Mesendoderm (in vitro differentiated cells): ENCODE data around the gene NLRC5.

ENCODE experiments used
- DNase-seq: peaks from one replicate; pipeline ENCODE4 v3.0.0; 2013
- H2AK5ac ChIP-seq: 2 replicates; pipeline ENCODE4 v1.6.1; 2013; ENCODE audit warnings: low read length, inconsistent platforms
- H2BK120ac ChIP-seq: 2 replicates; pipeline ENCODE4 v1.6.1; 2013; ENCODE audit warnings: low read depth, mild to moderate bottlenecking, low read length, moderate library complexity, mixed read lengths
- H2BK15ac ChIP-seq: replicated peaks from 2 replicates; pipeline ENCODE4 v1.6.1; 2013; ENCODE audit warnings: low read depth, mild to moderate bottlenecking, moderate library complexity
- H2BK5ac ChIP-seq: 2 replicates; pipeline ENCODE4 v1.6.1; 2013; ENCODE audit warnings: low read length, inconsistent platforms
- H3K18ac ChIP-seq: 2 replicates; pipeline ENCODE4 v1.6.1; 2013; ENCODE audit warnings: mild to moderate bottlenecking, low read length, mixed read lengths
- H3K23ac ChIP-seq: one replicate; pipeline ENCODE4 v1.6.1; 2013; ENCODE audit warnings: low read length
- H3K27ac ChIP-seq: 2 replicates; pipeline ENCODE4 v1.5.1; 2013; ENCODE audit warnings: low read depth, mild to moderate bottlenecking, inconsistent platforms, low read length, moderate library complexity
- H3K27me3 ChIP-seq: 2 replicates; pipeline ENCODE4 v1.6.1; 2013; ENCODE audit warnings: low read length, control low read depth, mild to moderate bottlenecking, inconsistent platforms; ENCODE audit not compliant: insufficient read depth, poor library complexity
- H3K36me3 ChIP-seq: 2 replicates; pipeline ENCODE4 v1.6.1; 2013; ENCODE audit warnings: low read length, inconsistent platforms; ENCODE audit not compliant: control insufficient read depth, insufficient read depth
- H3K4ac ChIP-seq: one replicate; pipeline ENCODE4 v1.6.1; 2013; ENCODE audit warnings: low read depth, mild to moderate bottlenecking, low read length, moderate library complexity
- H3K4me1 ChIP-seq: 2 replicates; pipeline ENCODE4 v1.6.1; 2013; ENCODE audit warnings: low read depth, low read length, inconsistent platforms; ENCODE audit not compliant: control insufficient read depth
- H3K4me2 ChIP-seq: 2 replicates; pipeline ENCODE4 v1.6.1; 2013; ENCODE audit warnings: low read length
- H3K4me3 ChIP-seq: 2 replicates; pipeline ENCODE4 v1.5.1; 2013; ENCODE audit warnings: mild to moderate bottlenecking, low read length
- H3K56ac ChIP-seq: one replicate; pipeline ENCODE4 v1.6.1; 2013; ENCODE audit warnings: low read length
- H3K79me1 ChIP-seq: 2 replicates; pipeline ENCODE4 v1.6.1; 2013; ENCODE audit warnings: low read length, inconsistent platforms
- H3K79me2 ChIP-seq: 2 replicates; pipeline ENCODE4 v1.6.1; 2013; ENCODE audit warnings: mild to moderate bottlenecking, low read length; ENCODE audit not compliant: control insufficient read depth, insufficient read depth
- H3K9ac ChIP-seq: 2 replicates; pipeline ENCODE4 v1.6.1; 2013; ENCODE audit warnings: low read length, inconsistent platforms
- H4K5ac ChIP-seq: one replicate; pipeline ENCODE4 v1.6.1; 2013; ENCODE audit warnings: low read length
- H4K8ac ChIP-seq: one replicate; pipeline ENCODE4 v1.6.1; 2013; ENCODE audit warnings: low read depth, mild to moderate bottlenecking, control low read depth, low read length, moderate library complexity
- WGBS: extraction: QIAGEN DNeasy Blood & Tissue Kit; methylation state at CpG from one replicate; pipeline ENCODE4 v1.1.7; 2013; ENCODE audit warnings: low lambda C conversion rate, missing lambda C conversion rate; ENCODE audit not compliant: insufficient coverage; ENCODE audit errors: extremely low coverage; 5-methylcytosine and 5-hydroxymethylcytosine counted together

NLRC5 gene

DNA sequence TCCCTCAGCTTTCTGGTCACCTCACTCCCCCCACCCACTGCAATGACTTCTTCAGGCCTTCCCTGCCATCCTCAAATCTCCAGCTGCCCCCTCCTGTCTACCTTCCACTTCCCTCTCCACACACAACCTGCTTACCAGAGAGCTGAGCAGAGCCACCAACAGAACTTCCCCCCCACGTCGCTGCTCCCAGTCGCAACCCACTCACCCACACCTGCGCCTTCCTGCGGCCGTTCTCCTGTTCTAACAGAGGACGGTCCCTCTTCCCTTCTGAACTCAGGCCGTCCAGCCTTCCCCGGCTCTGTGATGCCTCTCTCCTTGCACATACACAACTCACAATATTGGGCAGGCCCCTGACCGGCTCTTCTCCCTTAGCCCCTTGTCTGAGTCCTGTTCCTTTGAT lies 13.6 kb upstream of the NLRC5 start:
- Histone ChIP-seq H3K27ac (no peak overlapping the region), H3K4me2 (no peak overlapping the region), H2BK5ac (no peak overlapping the region), H3K4me1 (no peaks in the 10 kb centered on the region), H4K5ac (no peak overlapping the region), H2BK120ac (no peak overlapping the region), H4K8ac (no peak overlapping the region), H3K23ac (no peak overlapping the region), H3K4ac (no peak overlapping the region), H3K9ac (no peak overlapping the region), H3K36me3 (no peaks in the 10 kb centered on the region), H2AK5ac (no peak overlapping the region), H3K27me3 (no peaks in the 10 kb centered on the region), H2BK15ac (no peak overlapping the region), H3K4me3 (no peak overlapping the region), H3K18ac (no peak overlapping the region), H3K56ac (no peak overlapping the region), H3K79me1 (no peaks in the 10 kb centered on the region), H3K79me2 (no peaks in the 10 kb centered on the region)
- no peak for DNase-seq
- WGBS, result no CpG with 5 or more reads among the region's 10 CpGs

DNA sequence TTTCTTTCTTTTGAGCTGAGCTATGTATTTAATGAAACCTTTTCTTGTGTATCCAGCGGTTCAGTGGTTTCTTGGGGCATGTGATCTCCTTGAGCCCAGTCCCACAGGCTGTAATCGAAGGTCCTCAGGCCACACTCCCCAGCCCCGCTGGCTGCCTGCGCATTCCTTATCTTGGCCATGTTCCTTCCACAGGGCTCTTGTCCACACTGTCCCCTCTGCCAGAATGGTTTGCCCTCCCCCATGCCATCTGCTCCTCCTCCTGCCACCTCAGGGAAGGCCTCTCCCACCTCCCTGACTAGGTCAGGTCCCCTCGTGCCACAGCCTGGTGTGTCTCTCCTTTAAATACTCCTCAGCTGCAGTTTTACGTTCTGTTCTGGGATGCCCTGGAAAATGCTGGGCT lies 12.1 kb upstream of the NLRC5 start:
- Histone ChIP-seq H3K36me3 (no peaks in the 10 kb centered on the region), H3K23ac (no peak overlapping the region), H3K56ac (no peak overlapping the region), H2BK5ac (no peak overlapping the region), H2AK5ac (no peak overlapping the region), H3K27ac (no peak overlapping the region), H3K4me2 (no peak overlapping the region), H4K5ac (no peak overlapping the region), H3K4me3 (no peak overlapping the region), H3K9ac (no peak overlapping the region), H2BK15ac (no peak overlapping the region), H3K4me1 (no peaks in the 10 kb centered on the region), H3K79me2 (no peaks in the 10 kb centered on the region), H3K4ac (no peak overlapping the region), H3K27me3 (no peaks in the 10 kb centered on the region), H3K79me1 (no peaks in the 10 kb centered on the region), H2BK120ac (no peak overlapping the region), H3K18ac (no peak overlapping the region), H4K8ac (no peak overlapping the region)
- DNase-seq, result no peak
- WGBS, result no CpG with 5 or more reads among the region's 6 CpGs

DNA sequence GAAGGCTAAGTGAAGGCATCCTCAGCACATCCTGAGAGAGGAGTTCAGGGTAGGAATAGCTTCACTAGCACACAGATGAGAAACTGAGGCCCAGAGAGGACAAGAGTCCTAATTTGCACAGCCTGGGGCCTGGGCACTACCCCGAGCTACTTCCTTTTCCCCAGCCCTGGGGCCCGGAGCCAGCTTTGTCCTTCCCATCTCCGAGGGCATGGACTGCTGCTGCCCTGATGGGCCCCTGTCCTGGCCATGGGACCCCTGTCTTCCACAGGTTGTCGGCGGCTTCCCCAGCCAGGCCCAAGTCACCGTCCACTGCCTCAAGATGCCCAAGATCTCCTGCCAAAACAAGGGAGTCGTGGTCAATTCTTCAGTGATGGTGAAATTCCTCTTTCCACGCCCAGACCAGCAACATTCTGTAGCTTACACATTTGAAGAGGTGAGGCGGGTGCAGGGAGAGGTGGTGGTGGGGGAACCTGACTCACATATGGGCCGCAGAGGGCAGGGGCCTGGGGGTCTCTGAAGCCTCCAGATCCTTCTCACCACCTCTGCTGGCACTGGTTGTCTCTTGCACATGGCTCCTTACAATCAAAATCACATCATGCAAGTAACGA lies 11.4 kb upstream of the NLRC5 start:
- Histone ChIP-seq H3K18ac (no peak overlapping the region), H3K27me3 (no peaks in the 10 kb centered on the region), H4K8ac (no peak overlapping the region), H3K79me1 (no peaks in the 10 kb centered on the region), H3K4ac (no peak overlapping the region), H2BK5ac (no peak overlapping the region), H3K4me3 (no peak overlapping the region), H4K5ac (no peak overlapping the region), H3K4me1 (no peaks in the 10 kb centered on the region), H3K23ac (no peak overlapping the region), H3K79me2 (no peaks in the 10 kb centered on the region), H2AK5ac (no peak overlapping the region), H3K9ac (no peak overlapping the region), H3K56ac (no peak overlapping the region), H2BK15ac (no peak overlapping the region), H3K4me2 (no peak overlapping the region), H2BK120ac (no peak overlapping the region), H3K27ac (no peak overlapping the region), H3K36me3 (no peaks in the 10 kb centered on the region)
- WGBS, result no CpG with 5 or more reads among the region's 11 CpGs
- DNase-seq, result no peak

DNA sequence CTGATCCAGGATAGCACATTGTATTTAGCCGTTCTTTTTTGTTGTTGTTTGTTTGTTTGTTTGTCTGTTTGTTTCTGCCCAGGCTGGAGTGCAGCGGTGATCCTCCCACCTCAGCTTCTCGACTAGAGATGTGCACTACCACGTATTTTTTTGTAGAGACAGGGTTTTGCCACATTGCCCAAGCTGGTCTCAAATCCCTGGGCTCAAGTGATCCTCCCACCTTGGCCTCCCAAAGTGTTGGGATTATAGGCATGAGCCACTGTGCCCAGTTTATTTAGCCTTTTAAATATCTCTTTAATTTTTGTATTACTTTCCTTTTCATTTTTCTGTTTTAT lies 9.2 kb upstream of the NLRC5 start:
- Histone ChIP-seq H3K4me2 (no peak overlapping the region), H3K27me3 (no peaks in the 10 kb centered on the region), H2BK15ac (no peak overlapping the region), H4K5ac (no peak overlapping the region), H2AK5ac (no peak overlapping the region), H3K79me2 (no peaks in the 10 kb centered on the region), H3K4me3 (no peak overlapping the region), H3K4ac (no peak overlapping the region), H3K18ac (no peak overlapping the region), H3K56ac (no peak overlapping the region), H4K8ac (no peak overlapping the region), H3K9ac (no peak overlapping the region), H2BK120ac (no peak overlapping the region), H3K36me3 (no peaks in the 10 kb centered on the region), H3K79me1 (no peaks in the 10 kb centered on the region), H3K27ac (no peak overlapping the region), H2BK5ac (no peak overlapping the region), H3K23ac (no peak overlapping the region), H3K4me1 (no peaks in the 10 kb centered on the region)
- WGBS, result no CpG with 5 or more reads among the region's 4 CpGs
- no peak for DNase-seq

DNA sequence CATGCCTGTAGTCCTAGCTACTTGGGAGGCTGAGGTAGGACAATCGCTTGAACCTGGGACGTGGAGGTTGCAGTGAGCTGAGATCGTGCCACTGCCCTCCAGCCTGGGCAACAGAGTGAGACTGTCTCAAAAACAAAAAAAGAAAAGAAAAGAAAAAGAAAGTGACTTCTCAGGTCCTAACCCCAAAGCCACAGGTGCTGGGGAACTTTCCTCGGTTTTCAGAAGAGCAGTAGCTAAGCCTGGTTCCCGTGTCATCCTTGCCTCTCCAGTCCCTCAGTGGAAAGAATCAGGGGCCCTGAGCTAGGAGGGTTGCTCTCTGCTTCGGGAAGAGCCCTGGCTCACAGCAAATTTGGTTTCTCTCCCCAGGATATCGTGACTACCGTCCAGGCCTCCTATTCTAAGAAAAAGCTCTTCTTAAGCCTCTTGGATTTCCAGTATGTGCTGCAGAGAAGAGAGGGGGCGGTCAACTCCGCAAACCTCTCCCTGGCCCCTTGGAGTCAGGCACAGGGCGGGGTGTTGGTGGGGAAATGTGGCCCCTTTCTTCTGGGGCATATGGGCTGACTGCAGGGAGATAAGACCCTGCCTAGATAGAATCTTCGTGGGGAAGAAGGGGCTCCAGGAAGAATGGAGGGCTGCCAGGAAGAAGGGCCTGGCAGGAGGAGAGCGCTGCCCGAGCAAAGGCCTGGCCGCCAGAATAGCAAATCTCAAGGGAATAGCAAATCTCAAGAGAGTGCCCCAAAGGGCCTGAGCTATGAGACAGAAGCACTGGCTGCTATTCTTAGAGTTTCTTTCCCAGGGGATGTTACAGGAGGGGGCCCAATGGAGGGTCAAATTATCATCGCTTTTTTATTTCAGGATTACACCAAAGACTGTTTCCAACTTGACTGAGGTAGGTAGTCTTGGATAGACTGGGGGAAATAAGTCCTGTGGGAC lies 8.3 kb upstream of the NLRC5 start:
- Histone ChIP-seq H3K27ac (no peak overlapping the region), H3K27me3 (no peaks in the 10 kb centered on the region)
- WGBS, result no CpG with 5 or more reads among the region's 16 CpGs

More for the DNA sequence above, 8.3 kb upstream of the NLRC5 start:
- DNase-seq, result no peak
- no peak overlapping the region for H3K56ac ChIP-seq
- no peaks in the 10 kb centered on the region for H3K4me1 ChIP-seq
- no peaks in the 10 kb centered on the region for H3K79me2 ChIP-seq
- no peak overlapping the region for H3K4ac ChIP-seq
- H3K9ac ChIP-seq, result no peak overlapping the region
- no peaks in the 10 kb centered on the region for H3K36me3 ChIP-seq
- H3K4me3 ChIP-seq, result no peak overlapping the region
- no peak overlapping the region for H2BK120ac ChIP-seq
- H2BK5ac ChIP-seq, result no peak overlapping the region
- H4K8ac ChIP-seq, result no peak overlapping the region
- H3K18ac ChIP-seq, result no peak overlapping the region
- H2AK5ac ChIP-seq, result no peak overlapping the region
- H2BK15ac ChIP-seq, result no peak overlapping the region
- H4K5ac ChIP-seq, result no peak overlapping the region
- H3K4me2 ChIP-seq, result no peak overlapping the region
- no peak overlapping the region for H3K23ac ChIP-seq
- H3K79me1 ChIP-seq, result no peaks in the 10 kb centered on the region
